ENCODE measurements around the gene EPM2AIP1.
A peak's percentile ranks its signal among the peaks of the same experiment; 100 is the strongest.

The EPM2AIP1 gene

GRCh38 chr3:36944641-36945270, 48.2 kb downstream of the EPM2AIP1 start, which contains the start of gene TRANK1:
TRANK1 (minus strand) TSS chr3:36945054; CDS start chr3:36944809, 245 bp downstream.
- peak; percentile 87 for DNase-seq

GRCh38 chr3:36944012-36944640, 48.8 kb downstream of the EPM2AIP1 start:
- DNase-seq, result peak; percentile 56

- no peak for DNase-seq
Measured at GRCh38 chr3:36943601-36944000, 49.3 kb downstream of the EPM2AIP1 start.

- DNase-seq, result no peak
Measured at GRCh38 chr3:36942638-36943248, 50.2 kb downstream of the EPM2AIP1 start.

- no peak for DNase-seq
Measured at GRCh38 chr3:36941658-36942057, 51.3 kb downstream of the EPM2AIP1 start.

GRCh38 chr3:36941162-36941561, 51.8 kb downstream of the EPM2AIP1 start:
- no peak for DNase-seq

GRCh38 chr3:36937492-36937891, 55.4 kb downstream of the EPM2AIP1 start:
- DNase-seq, result no peak

All from CD4-positive, alpha-beta T cell treated with Interleukin-17A for 4 hours (primary cell).